ENCODE results near the gene TANC2. TPM values are rescaled to one million over a fixed set of nuclear protein-coding genes. Genes with fewer than 3 reads are reported as not detected.

TANC2 gene
- 1 to 10 TPM; 4.2 to 5.8 TPM for total RNA-seq

- Mint-ChIP-seq H3K4me3 (peak within 1 kb of the TSS; percentile 84), H3K27me3 (peaks cover 28% of the 10 kb centered on the region), H3K36me3 (no peaks in the 10 kb centered on the region), H3K4me1 (ENCODE audit: low read depth) (peaks cover 28% of the 10 kb centered on the region), H3K27ac (peak within 1 kb of the TSS; percentile 86), H3K9me3 (no peaks in the 10 kb centered on the region)
- ChIA-PET POLR2A (interaction anchor here (1.3 kb wide), 1 partner anchor 242 kb away, joined by 4 read pairs; no protein-coding TSS in a partner anchor), CTCF (interaction anchor here (0.6 to 2.0 kb wide), 5 partner anchors 10 to 413 kb away, joined by 3 to 8 read pairs (median 4); no protein-coding TSS in a partner anchor)
- intact Hi-C loops (cut with micrococcal nuclease): loop anchor here (1.0 to 10.0 kb wide), 6 partner anchors 74 to 659 kb away; partner anchors contain the start of genes MAP3K3 and METTL2A
- DNase-seq: peak; percentile 83
These were observed at the start of gene TANC2 for GRCh38 chr17:62965686-62966425. Gene TANC2, plus strand, starts transcription at chr17:62966235. Its CDS starts 43,325 bp downstream, at chr17:63009560.

DNA sequence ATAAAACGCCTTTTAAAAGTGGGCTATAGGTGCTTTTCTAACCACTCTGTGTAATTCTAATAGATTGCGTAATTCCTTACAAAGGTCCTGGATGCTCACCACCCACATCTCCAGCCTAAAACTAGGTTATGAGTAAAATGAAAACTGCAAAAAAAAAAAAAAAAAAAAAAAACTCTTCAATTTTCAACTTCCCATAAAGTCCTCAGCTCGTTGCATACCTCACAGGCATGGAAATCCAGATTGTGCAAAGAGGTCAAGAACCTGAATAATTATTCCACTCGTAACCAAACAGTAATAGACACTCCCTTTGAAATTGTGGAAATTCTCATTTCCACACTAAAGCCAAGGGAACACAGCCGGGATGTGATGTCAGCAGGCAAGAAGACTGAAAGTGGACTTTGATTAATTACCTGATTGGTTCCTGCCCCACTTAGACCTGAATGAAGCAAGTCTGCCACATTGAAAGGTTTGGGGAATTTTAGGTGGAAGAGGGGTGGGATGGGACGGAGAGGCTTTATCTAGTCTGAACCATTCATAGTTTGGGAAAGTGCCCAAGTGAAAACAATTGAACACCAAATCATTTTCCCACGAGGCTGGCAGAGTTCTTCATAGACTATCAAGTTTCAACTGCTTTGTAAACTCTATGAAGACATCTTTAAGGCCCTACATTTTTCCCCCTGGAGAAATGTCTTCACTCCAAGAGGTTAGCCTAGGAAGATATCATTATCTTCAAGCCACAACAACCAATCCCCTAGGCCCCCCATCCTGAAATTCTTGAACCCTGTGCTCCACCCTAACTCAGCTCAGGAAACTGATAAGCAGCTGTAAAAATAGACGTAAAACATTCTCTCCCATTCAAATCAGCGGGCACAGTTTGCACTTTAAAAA lies 49.1 kb upstream of the TANC2 start:
- intact Hi-C loops (cut with micrococcal nuclease): no loop called here
- CTCF ChIA-PET: no interaction called here
- H3K4me1 Mint-ChIP-seq (ENCODE audit: low read depth): no peaks in the 10 kb centered on the region
- H3K36me3 Mint-ChIP-seq: no peaks in the 10 kb centered on the region
- no peak overlapping the region for H3K4me3 Mint-ChIP-seq
- peaks cover 5% of the 10 kb centered on the region for H3K9me3 Mint-ChIP-seq
- DNase-seq: no peak
- H3K27ac Mint-ChIP-seq: no peak overlapping the region
- peaks cover 20% of the 10 kb centered on the region for H3K27me3 Mint-ChIP-seq
- POLR2A ChIA-PET: interaction anchor here (0.7 to 1.0 kb wide), 2 partner anchors 21 to 48 kb away, joined by 3 to 5 read pairs; no protein-coding TSS in a partner anchor

DNA sequence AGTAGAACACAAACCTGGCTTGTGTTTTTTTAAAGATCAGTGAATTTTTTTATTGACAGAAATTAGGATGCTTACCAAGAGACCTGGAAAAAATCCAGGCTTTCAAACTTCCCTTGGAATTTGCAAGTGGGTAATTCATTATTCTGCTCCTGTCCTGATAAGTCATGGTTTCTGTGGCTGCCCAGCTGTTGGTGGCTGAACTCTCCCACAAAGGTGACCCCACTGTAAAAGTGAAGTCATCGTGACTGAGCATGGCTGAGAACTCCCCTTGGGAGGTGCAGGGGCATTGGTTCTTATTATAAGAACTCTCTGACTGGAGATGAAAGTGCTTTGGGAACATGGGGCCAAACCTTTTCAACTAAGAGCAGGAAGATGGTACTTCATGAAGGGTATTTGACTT lies 46.6 kb upstream of the TANC2 start:
- intact Hi-C loops (cut with micrococcal nuclease): no loop called here
- Mint-ChIP-seq H3K27ac (no peak overlapping the region), H3K9me3 (no peaks in the 10 kb centered on the region), H3K4me3 (no peak overlapping the region), H3K27me3 (peaks cover 14% of the 10 kb centered on the region), H3K4me1 (ENCODE audit: low read depth) (no peaks in the 10 kb centered on the region), H3K36me3 (no peaks in the 10 kb centered on the region)
- ChIA-PET CTCF (interaction anchor here (1.5 kb wide), 1 partner anchor 76 kb away, joined by 4 read pairs; no protein-coding TSS in a partner anchor), POLR2A (no interaction called here)
- DNase-seq: no peak

DNA sequence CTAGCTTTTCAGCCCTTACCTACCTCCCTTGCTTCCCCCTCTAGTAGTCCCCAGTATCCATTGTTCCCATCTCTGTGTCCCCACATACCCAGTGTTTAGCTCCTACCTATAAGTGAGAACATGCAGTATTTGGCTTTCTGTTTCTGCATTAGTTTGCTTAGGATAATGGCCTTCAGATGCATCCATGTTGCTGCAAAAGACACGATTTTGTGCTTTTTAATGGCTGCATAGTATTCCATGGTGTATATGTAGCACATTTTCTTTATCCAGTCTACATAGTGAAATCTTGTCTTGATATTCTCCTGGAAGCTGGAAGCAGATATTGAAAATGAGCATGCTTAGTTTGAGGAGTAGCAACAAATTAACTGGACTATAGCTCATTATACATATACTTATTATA lies 45.7 kb upstream of the TANC2 start:
- Mint-ChIP-seq H3K9me3 (no peaks in the 10 kb centered on the region), H3K4me3 (no peak overlapping the region), H3K4me1 (ENCODE audit: low read depth) (no peaks in the 10 kb centered on the region), H3K27me3 (peaks cover 14% of the 10 kb centered on the region), H3K27ac (no peak overlapping the region), H3K36me3 (no peaks in the 10 kb centered on the region)
- CTCF ChIA-PET: no interaction called here
- intact Hi-C loops (cut with micrococcal nuclease): no loop called here
- POLR2A ChIA-PET: no interaction called here
- DNase-seq: no peak

- Mint-ChIP-seq H3K4me3 (no peak overlapping the region), H3K4me1 (ENCODE audit: low read depth) (no peaks in the 10 kb centered on the region), H3K27ac (no peak overlapping the region), H3K27me3 (peaks cover 16% of the 10 kb centered on the region), H3K36me3 (no peaks in the 10 kb centered on the region), H3K9me3 (no peaks in the 10 kb centered on the region)
- POLR2A ChIA-PET: no interaction called here
- intact Hi-C loops (cut with micrococcal nuclease): no loop called here
- DNase-seq: no peak
- CTCF ChIA-PET: interaction anchor here (0.6 kb wide), 1 partner anchor 561 kb away, joined by 3 read pairs; no protein-coding TSS in a partner anchor
These were observed 44.2 kb upstream of the TANC2 start for GRCh38 chr17:62921817-62922216.

GRCh38 chr17:62923258-62924150 lies 42.5 kb upstream of the TANC2 start:
- H3K27ac Mint-ChIP-seq: no peak overlapping the region
- CTCF ChIA-PET: no interaction called here
- no peaks in the 10 kb centered on the region for H3K4me1 Mint-ChIP-seq (ENCODE audit: low read depth)
- intact Hi-C loops (cut with micrococcal nuclease): no loop called here
- peaks cover 16% of the 10 kb centered on the region for H3K27me3 Mint-ChIP-seq
- no peak overlapping the region for H3K4me3 Mint-ChIP-seq
- DNase-seq: no peak
- POLR2A ChIA-PET: no interaction called here
- H3K9me3 Mint-ChIP-seq: no peaks in the 10 kb centered on the region
- H3K36me3 Mint-ChIP-seq: no peaks in the 10 kb centered on the region

DNA sequence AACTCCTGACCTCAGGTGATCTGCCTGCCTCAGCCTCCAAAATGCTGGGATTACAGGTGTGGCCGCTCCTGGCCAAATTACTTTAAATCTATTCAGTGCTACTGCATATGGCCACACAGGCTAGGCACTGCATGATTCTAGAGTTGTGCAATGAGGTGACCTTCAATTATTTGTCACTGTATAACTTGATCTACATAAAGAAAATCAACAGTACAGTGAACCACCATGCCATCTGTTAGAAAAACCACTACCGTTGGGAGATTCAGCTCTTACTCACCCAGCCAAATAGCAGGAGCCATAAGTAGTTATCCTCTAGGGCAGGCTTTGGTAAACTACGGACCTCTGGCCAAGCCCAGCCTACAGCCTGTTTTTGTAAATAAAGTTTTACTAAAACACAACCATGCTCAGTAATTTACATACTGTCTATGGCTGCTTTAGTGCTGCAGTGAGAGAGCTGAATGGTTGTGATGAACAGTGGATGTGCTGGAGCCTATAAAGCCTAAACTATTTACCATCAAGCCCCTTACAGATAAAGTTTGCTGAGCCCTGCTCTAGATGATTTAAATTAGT lies 40.7 kb upstream of the TANC2 start:
- no peak for DNase-seq
- H3K27ac Mint-ChIP-seq: no peak overlapping the region
- intact Hi-C loops (cut with micrococcal nuclease): no loop called here
- H3K4me3 Mint-ChIP-seq: no peak overlapping the region
- CTCF ChIA-PET: no interaction called here
- H3K9me3 Mint-ChIP-seq: no peaks in the 10 kb centered on the region
- POLR2A ChIA-PET: no interaction called here
- H3K4me1 Mint-ChIP-seq (ENCODE audit: low read depth): no peaks in the 10 kb centered on the region
- no peaks in the 10 kb centered on the region for H3K36me3 Mint-ChIP-seq
- peaks cover 13% of the 10 kb centered on the region for H3K27me3 Mint-ChIP-seq

GRCh38 chr17:62927083-62927482 lies 39.0 kb upstream of the TANC2 start:
- intact Hi-C loops (cut with micrococcal nuclease): no loop called here
- CTCF ChIA-PET: no interaction called here

GRCh38 chr17:62929320-62929719 lies 36.7 kb upstream of the TANC2 start:
- POLR2A ChIA-PET: no interaction called here
- CTCF ChIA-PET: no interaction called here

More at GRCh38 chr17:62927083-62927482, 39.0 kb upstream of the TANC2 start:
- H3K4me1 Mint-ChIP-seq (ENCODE audit: low read depth): no peaks in the 10 kb centered on the region
- H3K27me3 Mint-ChIP-seq: peaks cover 17% of the 10 kb centered on the region
- no peak overlapping the region for H3K4me3 Mint-ChIP-seq
- POLR2A ChIA-PET: no interaction called here
- H3K9me3 Mint-ChIP-seq: no peaks in the 10 kb centered on the region
- no peaks in the 10 kb centered on the region for H3K36me3 Mint-ChIP-seq
- no peak for DNase-seq
- no peak overlapping the region for H3K27ac Mint-ChIP-seq

DNA sequence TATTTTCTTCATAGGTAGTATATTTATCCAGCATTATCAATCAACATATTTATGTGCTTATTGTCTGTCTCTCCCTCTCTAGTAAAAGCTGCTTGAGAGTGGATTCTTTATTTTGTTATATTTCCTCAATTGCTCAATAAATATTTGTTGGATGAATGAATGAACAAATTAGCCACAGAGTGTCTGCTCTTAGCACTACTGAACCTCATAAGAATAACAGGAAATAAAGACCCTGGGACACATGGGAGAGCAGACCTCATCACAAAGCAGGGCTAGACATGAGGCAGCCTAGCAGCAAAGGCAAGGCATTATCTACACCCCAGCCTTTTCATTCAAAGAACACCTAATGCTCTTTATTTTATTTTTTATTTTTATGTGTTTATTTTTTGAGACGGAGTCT lies 34.9 kb upstream of the TANC2 start:
- DNase-seq: no peak
- ChIA-PET CTCF (no interaction called here), POLR2A (no interaction called here)
- Mint-ChIP-seq H3K36me3 (no peaks in the 10 kb centered on the region), H3K27ac (no peak overlapping the region), H3K4me1 (ENCODE audit: low read depth) (no peaks in the 10 kb centered on the region), H3K4me3 (no peak overlapping the region), H3K27me3 (peaks cover 31% of the 10 kb centered on the region), H3K9me3 (no peaks in the 10 kb centered on the region)
- intact Hi-C loops (cut with micrococcal nuclease): no loop called here

More at GRCh38 chr17:62929320-62929719, 36.7 kb upstream of the TANC2 start:
- Mint-ChIP-seq H3K4me3 (no peak overlapping the region), H3K27me3 (peaks cover 26% of the 10 kb centered on the region), H3K9me3 (no peaks in the 10 kb centered on the region), H3K4me1 (ENCODE audit: low read depth) (no peaks in the 10 kb centered on the region), H3K27ac (no peak overlapping the region), H3K36me3 (no peaks in the 10 kb centered on the region)
- intact Hi-C loops (cut with micrococcal nuclease): no loop called here
- no peak for DNase-seq

GRCh38 chr17:62933501-62934385 lies 32.3 kb upstream of the TANC2 start:
- CTCF ChIA-PET: no interaction called here
- no peak overlapping the region for H3K4me3 Mint-ChIP-seq
- POLR2A ChIA-PET: no interaction called here
- intact Hi-C loops (cut with micrococcal nuclease): no loop called here
- H3K27ac Mint-ChIP-seq: no peak overlapping the region
- no peak for DNase-seq
- no peaks in the 10 kb centered on the region for H3K36me3 Mint-ChIP-seq
- H3K9me3 Mint-ChIP-seq: no peaks in the 10 kb centered on the region
- no peaks in the 10 kb centered on the region for H3K4me1 Mint-ChIP-seq (ENCODE audit: low read depth)
- H3K27me3 Mint-ChIP-seq: peaks cover 32% of the 10 kb centered on the region
